Vagina (tissue), 2 donors: ENCODE measurements around the gene EHBP1.

Source experiments
- CTCF ChIP-seq, 3 experiments: fragments of 450-650 bp in 2 of 3; fragments of 200-600 bp in 1 of 3; sonication (generic) in 1 of 3; IDR thresholded peaks; one replicate each; pipeline ENCODE4 v1.5.1; 2017 to 2019; ENCODE audit warnings: antibody characterized with exemption in 3 of 3, mild to moderate bottlenecking in 2 of 3, moderate library complexity in 2 of 3
- POLR2A ChIP-seq, 2 donors: fragments of 450-650 bp; IDR thresholded peaks; one replicate each; pipeline ENCODE4 v1.6.1; 2017; ENCODE audit warnings: antibody characterized with exemption in 2 of 2, mild to moderate bottlenecking in 2 of 2, moderate library complexity in 2 of 2
- POLR2AphosphoS5 ChIP-seq, 2 donors: sonication (generic); formaldehyde crosslinking; IDR thresholded peaks; one replicate each; pipeline ENCODE4 v1.9.0; 2017; ENCODE audit warnings: antibody characterized with exemption in 2 of 2, mild to moderate bottlenecking in 2 of 2, low read depth in 1 of 2; ENCODE audit not compliant: insufficient read depth in 1 of 2

- no peak for TF ChIP-seq CTCF (IDR thresholded peaks at IDR 0.05)
- no peak for TF ChIP-seq POLR2A (IDR thresholded peaks at IDR 0.05)
- no peak for TF ChIP-seq POLR2AphosphoS5 (IDR thresholded peaks at IDR 0.05; ENCODE audit: insufficient read depth in 1 of 2, low read depth in 1 of 2)
Observed at GRCh38 chr2:62747876-62748275, 42.4 kb downstream of the EHBP1 start.
